Breast epithelium (tissue), 3 donors: ENCODE data around the gene WDFY2.

ENCODE experiments used
- CTCF ChIP-seq, 3 donors: fragments of 450-650 bp; IDR thresholded peaks; one replicate each; pipeline ENCODE4 v1.5.1; 2016 to 2017; ENCODE audit warnings: antibody characterized with exemption in 3 of 3, mild to moderate bottlenecking in 3 of 3, moderate library complexity in 3 of 3
- POLR2A ChIP-seq: fragments of 450-650 bp; IDR thresholded peaks from one replicate; pipeline ENCODE4 v1.6.1; 2016; ENCODE audit warnings: antibody characterized with exemption, mild to moderate bottlenecking, moderate library complexity
- POLR2AphosphoS5 ChIP-seq, 3 donors: sonication (generic); formaldehyde crosslinking; IDR thresholded peaks; one replicate each; pipeline ENCODE4 v1.6.1; 2017; ENCODE audit warnings: antibody characterized with exemption in 3 of 3

- TF ChIP-seq POLR2AphosphoS5 (IDR thresholded peaks at IDR 0.05) (no peak), CTCF (IDR thresholded peaks at IDR 0.05) (no peak), POLR2A (no peak)
Measured at GRCh38 chr13:51730927-51731326, 146.7 kb downstream of the WDFY2 start.
